ENCODE measurements around the gene OR2H2. TPM values are rescaled to one million over a fixed set of nuclear protein-coding genes. Genes with fewer than 3 reads are reported as not detected.
A peak's percentile ranks its signal among the peaks of the same experiment; 100 is the strongest.

OR2H2 gene
- total RNA-seq, 4 donors from 2014 or later = not detected

DNA sequence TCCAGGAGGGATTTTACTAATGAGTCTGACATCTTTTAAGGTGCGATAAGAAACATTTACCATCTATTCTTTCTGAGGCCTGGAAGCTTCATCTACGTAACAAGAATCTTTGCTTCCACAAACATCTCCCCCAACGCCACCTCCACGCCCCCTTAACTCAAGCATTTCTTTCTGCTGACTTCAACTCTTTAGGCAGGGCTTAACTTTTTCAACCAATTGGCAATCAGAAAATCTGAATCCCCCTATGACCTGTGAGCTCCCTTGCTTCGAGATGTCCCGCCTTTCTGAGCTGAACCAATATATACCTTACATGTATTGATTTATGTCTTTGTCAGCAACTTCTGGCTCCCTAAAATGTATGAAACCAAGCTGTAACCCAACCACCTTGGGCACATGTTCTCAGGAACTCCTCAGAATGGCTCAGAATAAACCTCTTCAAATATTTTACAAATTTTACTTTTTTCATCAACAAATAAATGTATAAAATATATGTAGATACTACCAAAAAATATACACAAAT, 11.5 kb downstream of the OR2H2 start:
- 75% methylated on average over 5 to 6 of the region's 6 CpGs for WGBS, 2 donors (ENCODE audit: low coverage in 1 of 2)
- H3K27me3 ChIP-seq = no peaks in the 10 kb centered on the region
- no peak overlapping the region for H3K27ac ChIP-seq
- H3K36me3 ChIP-seq = peaks cover 0 to 11% of the 10 kb centered on the region in 2 donors
- TF ChIP-seq POLR2A (IDR thresholded peaks at IDR 0.05) = no peak
- TF ChIP-seq, protein P1, sequence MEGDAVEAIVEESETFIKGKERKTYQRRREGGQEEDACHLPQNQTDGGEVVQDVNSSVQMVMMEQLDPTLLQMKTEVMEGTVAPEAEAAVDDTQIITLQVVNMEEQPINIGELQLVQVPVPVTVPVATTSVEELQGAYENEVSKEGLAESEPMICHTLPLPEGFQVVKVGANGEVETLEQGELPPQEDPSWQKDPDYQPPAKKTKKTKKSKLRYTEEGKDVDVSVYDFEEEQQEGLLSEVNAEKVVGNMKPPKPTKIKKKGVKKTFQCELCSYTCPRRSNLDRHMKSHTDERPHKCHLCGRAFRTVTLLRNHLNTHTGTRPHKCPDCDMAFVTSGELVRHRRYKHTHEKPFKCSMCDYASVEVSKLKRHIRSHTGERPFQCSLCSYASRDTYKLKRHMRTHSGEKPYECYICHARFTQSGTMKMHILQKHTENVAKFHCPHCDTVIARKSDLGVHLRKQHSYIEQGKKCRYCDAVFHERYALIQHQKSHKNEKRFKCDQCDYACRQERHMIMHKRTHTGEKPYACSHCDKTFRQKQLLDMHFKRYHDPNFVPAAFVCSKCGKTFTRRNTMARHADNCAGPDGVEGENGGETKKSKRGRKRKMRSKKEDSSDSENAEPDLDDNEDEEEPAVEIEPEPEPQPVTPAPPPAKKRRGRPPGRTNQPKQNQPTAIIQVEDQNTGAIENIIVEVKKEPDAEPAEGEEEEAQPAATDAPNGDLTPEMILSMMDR (IDR thresholded peaks at IDR 0.05) = no peak
- TF ChIP-seq POLR2AphosphoS5 (IDR thresholded peaks at IDR 0.05) = no peak
- no peak for TF ChIP-seq EP300 (IDR thresholded peaks at IDR 0.05)
- H3K9me3 ChIP-seq = no peaks in the 10 kb centered on the region
- H3K4me3 ChIP-seq = no peak overlapping the region
- no peak for ATAC-seq
- H3K4me1 ChIP-seq = no peaks in the 10 kb centered on the region

DNA sequence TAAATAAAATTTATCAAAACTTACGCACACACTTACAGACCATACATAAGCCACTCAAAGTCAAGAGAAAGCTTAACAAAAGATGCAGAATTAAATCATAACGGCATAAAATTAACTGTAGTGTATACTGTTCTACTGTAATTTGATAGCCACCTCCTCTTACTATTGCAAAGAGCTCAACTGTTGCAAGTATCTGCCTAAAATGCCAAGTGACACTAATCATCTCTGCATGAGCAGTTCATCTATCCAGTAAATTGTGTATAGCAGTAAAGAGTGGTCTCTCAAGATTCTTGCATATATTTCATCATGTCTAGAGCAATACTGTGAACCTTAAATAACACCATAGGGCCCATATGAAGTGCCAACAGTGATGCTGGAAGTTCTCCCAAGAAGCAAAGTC, 12.3 kb downstream of the OR2H2 start:
- Histone ChIP-seq H3K27ac (no peak overlapping the region), H3K9me3 (no peaks in the 10 kb centered on the region), H3K4me1 (no peaks in the 10 kb centered on the region), H3K4me3 (no peak overlapping the region), H3K27me3 (no peaks in the 10 kb centered on the region), H3K36me3 (peaks cover 0 to 18% of the 10 kb centered on the region in 2 donors)
- no peak for TF ChIP-seq POLR2AphosphoS5 (IDR thresholded peaks at IDR 0.05)
- no peak for TF ChIP-seq POLR2A (IDR thresholded peaks at IDR 0.05)
- TF ChIP-seq, protein P1 (IDR thresholded peaks at IDR 0.05) = no peak
- no peak for TF ChIP-seq EP300 (IDR thresholded peaks at IDR 0.05)
- ATAC-seq = no peak
- WGBS, 2 donors (ENCODE audit: low coverage in 1 of 2) = 79 to 80% methylated on average over 2 of the region's 2 CpGs

DNA sequence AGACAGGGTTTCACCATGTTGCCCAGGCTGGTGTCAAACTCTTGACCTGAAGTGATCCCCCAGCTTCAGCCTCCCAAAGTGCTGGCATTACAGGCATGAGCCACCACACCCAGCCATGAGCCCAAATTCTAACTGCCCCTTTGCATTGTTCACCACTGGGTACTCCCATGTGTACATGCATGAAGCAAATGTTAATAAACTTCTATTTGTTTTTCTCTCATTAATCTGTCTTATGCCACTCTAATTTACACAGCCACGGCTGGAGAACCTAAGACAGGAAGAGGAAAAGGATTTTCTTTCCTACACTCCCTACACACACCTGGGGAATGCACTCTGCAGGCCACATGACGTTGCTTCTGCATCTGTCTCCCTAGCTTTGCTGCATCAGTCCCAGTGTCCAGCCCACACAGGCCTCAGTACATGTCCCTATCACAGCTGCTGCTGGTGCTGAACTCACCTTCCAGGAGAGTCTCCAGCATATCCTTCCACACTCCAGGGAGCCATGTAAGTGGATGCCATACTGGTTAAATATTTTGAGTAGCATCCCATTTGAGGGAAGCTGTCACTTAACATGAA, 13.3 kb downstream of the OR2H2 start:
- Histone ChIP-seq H3K4me3 (no peak overlapping the region), H3K27ac (no peak overlapping the region), H3K9me3 (no peaks in the 10 kb centered on the region), H3K4me1 (no peaks in the 10 kb centered on the region), H3K36me3 (peaks cover 0 to 29% of the 10 kb centered on the region in 2 donors), H3K27me3 (no peaks in the 10 kb centered on the region)
- peak; percentile 13 for ATAC-seq
- TF ChIP-seq POLR2A (IDR thresholded peaks at IDR 0.05) (no peak), POLR2AphosphoS5 (IDR thresholded peaks at IDR 0.05) (no peak), EP300 (IDR thresholded peaks at IDR 0.05) (no peak)
- TF ChIP-seq, protein P1 (IDR thresholded peaks at IDR 0.05) = no peak
- 28 to 44% methylated on average over 2 of the region's 2 CpGs for WGBS, 2 donors (ENCODE audit: low coverage in 1 of 2)

DNA sequence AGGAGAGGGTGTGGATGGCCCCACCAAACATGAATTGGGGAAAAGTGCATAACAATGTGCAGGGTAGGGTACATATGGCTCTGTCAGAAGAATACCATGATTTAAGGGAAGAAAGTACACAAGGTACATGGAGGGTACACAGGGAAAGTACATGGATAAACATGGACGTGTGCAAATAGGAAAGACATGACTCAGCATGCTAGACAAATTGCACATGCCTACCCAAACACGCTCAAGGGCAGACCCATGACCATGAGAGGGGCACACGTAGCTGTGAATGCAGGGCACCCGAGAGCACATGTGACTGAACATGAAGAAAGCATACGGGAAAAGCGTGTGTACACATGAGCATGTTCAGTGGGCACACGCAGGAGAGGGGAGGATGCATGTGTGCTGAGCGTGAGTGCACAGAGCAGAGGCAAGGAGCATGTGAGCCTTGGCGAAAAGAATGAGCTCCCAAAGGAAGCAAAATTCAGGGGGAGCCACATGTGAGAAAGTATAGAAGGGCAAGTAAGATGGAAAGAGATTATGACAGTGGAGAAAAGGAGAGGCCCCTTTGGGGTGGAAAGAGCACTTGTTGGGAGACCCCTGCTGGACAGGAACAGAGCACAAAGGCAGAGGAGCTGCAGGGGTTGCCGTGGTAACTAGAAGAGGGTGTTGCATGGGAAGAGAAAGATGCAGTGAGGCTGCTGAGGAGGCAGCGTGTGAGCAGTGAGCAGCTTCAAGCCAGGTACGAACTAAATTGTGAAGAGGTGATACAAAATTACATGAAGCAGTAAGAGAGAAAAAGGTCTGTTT, 17.8 kb downstream of the OR2H2 start:
- H3K36me3 ChIP-seq = peaks cover 0 to 74% of the 10 kb centered on the region in 2 donors
- TF ChIP-seq POLR2AphosphoS5 (IDR thresholded peaks at IDR 0.05) (no peak), POLR2A (IDR thresholded peaks at IDR 0.05) (no peak)
- no peak overlapping the region for H3K4me3 ChIP-seq
- no peaks in the 10 kb centered on the region for H3K4me1 ChIP-seq
- H3K27me3 ChIP-seq = no peaks in the 10 kb centered on the region
- no peak overlapping the region for H3K27ac ChIP-seq
- 70% methylated on average over 12 of the region's 12 CpGs for WGBS, 2 donors (ENCODE audit: low coverage in 1 of 2)
- no peaks in the 10 kb centered on the region for H3K9me3 ChIP-seq
- ATAC-seq = no peak

DNA sequence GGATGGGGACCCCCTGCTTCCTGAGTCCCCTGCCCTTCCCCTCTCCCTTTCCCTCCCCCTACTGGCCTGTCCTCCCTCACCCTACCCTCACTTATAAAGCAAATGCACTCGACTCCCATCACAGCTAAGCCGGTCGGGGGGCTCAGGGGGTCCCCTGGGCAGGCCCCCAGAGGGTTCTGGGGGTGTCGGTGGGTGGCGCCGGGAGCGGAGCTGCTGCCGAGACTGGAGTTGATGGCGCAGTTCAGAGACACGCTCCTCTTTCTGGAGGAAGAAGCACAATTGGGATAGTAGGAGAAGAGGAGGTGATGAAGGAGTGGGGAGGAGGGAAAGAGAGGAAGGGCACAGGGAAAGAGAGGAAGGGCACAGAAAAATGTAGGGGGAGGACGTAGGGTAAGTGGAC, 18.5 kb downstream of the OR2H2 start:
- no peaks in the 10 kb centered on the region for H3K9me3 ChIP-seq
- WGBS, 2 donors (ENCODE audit: low coverage in 1 of 2) = 70 to 86% methylated on average over 1 to 2 of the region's 11 CpGs
- peaks cover 0 to 81% of the 10 kb centered on the region in 2 donors for H3K36me3 ChIP-seq
- TF ChIP-seq POLR2AphosphoS5 (IDR thresholded peaks at IDR 0.05) (no peak), EP300 (IDR thresholded peaks at IDR 0.05) (no peak), POLR2A (IDR thresholded peaks at IDR 0.05) (no peak)
- TF ChIP-seq, protein P1 (IDR thresholded peaks at IDR 0.05) = no peak
- ATAC-seq = no peak
- no peak overlapping the region for H3K4me3 ChIP-seq
- H3K27me3 ChIP-seq = no peaks in the 10 kb centered on the region
- no peaks in the 10 kb centered on the region for H3K4me1 ChIP-seq
- H3K27ac ChIP-seq = no peak overlapping the region
